GM19467 (cell line): ENCODE results near the gene MOB3B.

Experiments used
- ATAC-seq: cut with Tn5 transposase; IDR thresholded peaks from one replicate; pipeline ENCODE4 v1.9.1; 2021; ENCODE audit warnings: mild to moderate bottlenecking, moderate library complexity; ENCODE audit not compliant: unreplicated experiment

Gene MOB3B

DNA sequence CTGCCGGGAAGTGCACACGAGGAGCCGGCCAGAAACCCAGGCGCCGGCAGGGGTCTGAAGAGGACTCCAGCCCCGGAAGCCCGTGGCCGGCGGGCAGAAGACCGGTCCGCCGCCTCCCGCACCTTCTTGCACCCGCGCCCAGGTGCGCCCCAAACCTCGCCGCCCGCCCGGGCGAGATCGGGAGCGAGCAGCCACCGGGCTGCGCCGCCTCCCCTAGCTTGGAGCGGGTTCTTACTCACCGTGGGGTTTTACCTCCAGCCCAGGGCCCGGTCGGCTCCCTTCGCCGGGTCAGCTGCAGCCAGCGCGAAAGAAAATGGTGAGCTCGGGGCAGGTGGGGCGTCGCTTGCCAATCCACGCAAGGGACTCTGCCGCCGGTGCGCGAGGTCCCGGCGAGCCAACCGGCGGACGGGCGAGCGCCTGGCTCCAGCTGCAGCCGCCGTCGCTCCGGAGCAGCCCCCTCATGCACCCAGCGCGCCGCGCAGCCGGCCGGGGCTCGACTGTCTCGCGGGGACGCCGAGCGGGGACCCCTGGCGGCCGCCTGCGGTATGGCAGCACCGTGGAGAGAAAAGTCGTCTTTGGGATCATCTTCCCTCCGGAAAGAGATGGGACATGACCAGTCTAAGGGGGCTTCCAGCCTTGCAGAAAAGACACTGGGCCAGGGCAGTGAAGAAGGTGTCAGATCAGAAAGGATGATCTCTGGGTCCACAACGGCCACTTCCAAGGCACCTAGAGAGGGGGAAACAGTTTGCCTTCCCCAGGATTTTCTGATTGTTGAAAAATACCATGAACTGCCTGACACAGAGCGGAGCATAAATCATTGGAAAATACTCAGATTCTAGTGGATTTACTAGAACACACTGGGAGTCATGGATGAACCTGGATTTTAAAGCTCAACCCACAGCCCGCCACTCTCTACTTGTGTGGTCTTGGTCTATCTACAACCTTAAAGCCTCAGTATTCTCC lies at the start of gene MOB3B:
TSS of gene MOB3B (minus strand) at position 499 of the 963 bp plus-strand sequence. CDS start 74,264 bp downstream, outside the sequence.
- peak; percentile 69 for ATAC-seq

DNA sequence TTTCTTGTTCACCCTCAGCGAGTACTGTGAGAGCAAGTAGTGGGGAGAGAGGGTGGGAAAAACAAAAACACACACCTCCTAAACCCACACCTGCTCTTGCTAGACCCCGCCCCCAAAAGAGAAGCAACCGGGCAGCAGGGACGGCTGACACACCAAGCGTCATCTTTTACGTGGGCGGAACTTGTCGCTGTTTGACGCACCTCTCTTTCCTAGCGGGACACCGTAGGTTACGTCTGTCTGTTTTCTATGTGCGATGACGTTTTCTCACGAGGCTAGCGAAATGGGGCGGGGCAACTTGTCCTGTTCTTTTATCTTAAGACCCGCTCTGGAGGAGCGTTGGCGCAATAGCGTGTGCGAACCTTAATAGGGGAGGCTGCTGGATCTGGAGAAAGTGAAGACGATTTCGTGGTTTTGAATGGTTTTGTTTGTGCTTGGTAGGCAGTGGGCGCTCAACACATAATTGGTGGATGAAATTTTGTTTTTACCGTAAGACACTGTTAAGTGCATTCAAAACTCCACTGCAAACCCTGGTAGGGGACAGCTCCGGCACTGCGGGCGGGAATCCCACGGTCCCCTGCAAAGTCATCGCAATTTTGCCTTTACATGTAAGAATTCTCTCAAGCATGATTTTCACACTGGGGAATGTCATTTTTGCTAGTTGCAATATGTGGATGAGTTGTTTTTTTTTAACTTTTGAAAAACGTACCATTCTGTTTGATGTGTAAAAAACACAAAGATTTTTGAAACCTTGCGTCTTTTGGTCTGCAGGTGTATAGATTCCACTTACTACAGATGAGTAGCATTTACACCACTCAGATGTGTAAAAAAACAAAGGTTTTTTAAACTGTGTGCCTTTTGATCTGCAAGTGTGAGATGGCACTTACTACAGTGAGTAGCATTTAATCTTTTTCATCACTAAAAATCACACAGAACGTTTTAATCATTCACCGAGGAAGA lies 44.3 kb upstream of the MOB3B start:
- peak; percentile 88 for ATAC-seq

DNA sequence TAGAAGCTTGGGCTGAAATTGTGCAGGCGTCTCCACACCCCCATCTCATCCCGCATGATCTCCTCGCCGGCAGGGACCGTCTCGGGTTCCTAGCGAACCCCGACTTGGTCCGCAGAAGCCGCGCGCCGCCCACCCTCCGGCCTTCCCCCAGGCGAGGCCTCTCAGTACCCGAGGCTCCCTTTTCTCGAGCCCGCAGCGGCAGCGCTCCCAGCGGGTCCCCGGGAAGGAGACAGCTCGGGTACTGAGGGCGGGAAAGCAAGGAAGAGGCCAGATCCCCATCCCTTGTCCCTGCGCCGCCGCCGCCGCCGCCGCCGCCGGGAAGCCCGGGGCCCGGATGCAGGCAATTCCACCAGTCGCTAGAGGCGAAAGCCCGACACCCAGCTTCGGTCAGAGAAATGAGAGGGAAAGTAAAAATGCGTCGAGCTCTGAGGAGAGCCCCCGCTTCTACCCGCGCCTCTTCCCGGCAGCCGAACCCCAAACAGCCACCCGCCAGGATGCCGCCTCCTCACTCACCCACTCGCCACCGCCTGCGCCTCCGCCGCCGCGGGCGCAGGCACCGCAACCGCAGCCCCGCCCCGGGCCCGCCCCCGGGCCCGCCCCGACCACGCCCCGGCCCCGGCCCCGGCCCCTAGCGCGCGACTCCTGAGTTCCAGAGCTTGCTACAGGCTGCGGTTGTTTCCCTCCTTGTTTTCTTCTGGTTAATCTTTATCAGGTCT lies 43.5 kb upstream of the MOB3B start, which contains the start of gene C9orf72:
TSS of gene C9orf72 (minus strand) at position 564 of the 716 bp plus-strand sequence. CDS start 6,361 bp downstream, outside the sequence.
- ATAC-seq, result peak; percentile 67

DNA sequence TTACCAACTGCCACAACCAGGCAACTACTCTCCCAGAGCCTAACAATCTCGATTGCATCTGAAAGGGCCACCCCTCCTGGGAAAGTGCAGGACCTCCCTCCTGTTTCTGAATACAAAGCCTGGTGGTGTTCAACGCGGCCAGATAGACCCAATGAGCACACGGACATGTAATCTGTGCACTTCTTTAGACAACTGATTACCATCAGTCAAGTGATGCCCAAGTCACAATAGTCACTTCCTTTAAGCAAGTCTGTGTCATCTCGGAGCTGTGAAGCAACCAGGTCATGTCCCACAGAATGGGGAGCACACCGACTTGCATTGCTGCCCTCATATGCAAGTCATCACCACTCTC lies 42.9 kb upstream of the MOB3B start:
- ATAC-seq, result peak; percentile 22

DNA sequence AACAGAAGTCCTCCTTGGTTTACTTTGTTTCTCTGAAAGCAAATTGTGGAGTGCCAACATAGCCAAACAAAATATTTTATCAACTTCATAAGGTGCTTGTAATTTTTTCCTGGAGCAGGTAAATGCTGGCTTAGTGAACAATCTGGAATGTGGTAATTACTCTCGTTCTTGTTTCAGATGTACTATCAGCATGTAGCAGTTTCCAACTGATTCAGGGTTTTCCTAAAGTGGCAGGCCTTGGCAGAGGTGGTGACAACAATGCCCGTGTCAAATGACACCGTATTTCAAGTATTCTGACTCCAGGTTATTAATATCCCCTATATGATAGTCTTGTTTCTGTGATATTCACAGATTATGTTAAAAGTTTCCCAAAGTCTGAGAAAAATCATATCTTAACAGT lies 42.4 kb upstream of the MOB3B start:
- ATAC-seq, result no peak

DNA sequence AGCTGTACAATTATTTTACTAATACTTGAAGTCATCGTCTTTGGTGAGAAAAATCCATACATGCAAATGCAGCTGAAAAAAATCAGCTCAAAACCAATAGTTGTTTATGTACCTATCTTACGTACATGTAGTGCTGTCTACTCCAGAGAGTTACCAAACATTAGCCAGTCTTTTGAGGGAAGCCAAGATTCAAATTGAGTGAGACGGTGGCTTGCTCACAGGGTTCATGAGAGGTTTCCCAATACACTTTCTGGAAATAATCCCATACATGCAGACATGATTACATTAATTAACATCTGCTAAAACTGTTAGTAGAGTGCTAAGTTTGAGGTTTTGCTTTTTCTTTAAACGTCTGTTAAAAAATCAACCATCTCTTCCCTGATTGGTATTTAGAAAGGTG lies 41.4 kb upstream of the MOB3B start:
- ATAC-seq, result no peak

DNA sequence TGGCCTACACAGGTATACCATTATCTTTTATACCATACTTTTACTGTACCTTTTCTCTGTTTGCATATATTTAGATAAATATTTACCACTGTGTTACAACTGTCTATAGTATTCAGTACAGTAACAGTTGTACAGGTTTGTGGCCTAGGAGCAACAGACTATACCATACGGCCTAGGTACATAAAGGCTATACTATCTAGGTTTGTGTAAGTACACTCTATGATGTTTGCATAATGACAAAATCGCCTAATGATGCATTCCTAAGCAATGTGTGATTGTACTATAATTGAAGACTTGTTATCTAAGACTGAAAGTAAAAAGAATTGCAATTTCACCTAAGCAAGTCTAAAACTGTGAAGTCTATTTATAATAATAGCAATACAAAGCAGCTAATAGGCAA lies 39.8 kb upstream of the MOB3B start:
- no peak for ATAC-seq

DNA sequence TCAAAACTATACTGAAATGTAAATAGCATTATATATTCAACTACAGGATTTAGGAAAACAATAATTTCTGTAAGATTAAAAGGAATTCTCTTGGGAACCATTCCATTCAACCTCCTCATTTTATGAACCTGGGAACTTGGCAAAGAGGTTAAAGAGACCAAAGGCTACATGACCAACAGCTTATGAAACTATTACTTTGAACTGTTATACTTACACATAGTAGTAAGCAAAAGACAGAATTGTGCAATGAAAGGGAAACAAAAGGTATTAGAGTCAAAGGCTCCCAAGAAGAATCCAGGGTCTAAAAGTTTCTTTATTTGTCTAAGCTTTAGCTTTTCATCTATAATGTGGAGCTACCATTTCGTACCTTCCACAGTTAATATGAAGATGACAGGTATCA lies 36.5 kb upstream of the MOB3B start:
- no peak for ATAC-seq

DNA sequence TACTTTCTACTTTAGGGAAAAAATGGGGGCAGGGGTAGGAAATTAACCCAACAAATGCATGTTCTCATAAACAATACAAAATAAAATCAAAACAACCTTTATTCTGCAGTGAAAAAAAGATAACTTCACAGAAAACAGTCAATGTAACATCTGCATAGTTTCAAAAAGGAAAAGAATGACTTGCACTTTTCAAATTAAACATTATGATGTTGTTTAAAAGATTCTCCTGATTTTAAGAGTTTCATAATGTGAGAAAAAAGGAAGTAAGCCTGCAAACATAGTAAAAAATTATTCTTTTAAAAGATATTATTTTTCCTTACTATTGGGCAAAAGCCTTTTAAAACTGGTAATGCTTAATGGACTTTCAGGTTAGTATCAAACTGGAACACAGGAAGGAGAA lies 36.1 kb upstream of the MOB3B start:
- no peak for ATAC-seq

DNA sequence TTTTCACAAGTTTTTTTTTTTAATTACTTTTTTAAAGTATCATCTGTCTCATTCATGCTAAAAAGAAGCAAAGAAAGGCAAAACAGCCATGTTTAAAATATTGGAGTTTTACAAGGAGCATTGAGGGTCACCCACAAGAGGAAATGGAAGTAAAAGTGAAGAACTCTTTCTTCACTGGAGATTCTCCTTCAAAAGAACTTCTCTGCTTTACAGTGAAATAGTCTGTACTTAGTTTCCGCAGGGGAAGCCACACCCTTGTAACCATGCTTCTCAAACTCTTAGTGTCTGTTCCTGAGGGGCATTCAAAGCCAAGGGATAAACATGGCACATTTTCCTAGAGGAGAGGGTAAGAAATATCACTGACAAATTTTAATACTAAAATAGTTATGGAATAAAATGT lies 35.1 kb upstream of the MOB3B start:
- no peak for ATAC-seq

DNA sequence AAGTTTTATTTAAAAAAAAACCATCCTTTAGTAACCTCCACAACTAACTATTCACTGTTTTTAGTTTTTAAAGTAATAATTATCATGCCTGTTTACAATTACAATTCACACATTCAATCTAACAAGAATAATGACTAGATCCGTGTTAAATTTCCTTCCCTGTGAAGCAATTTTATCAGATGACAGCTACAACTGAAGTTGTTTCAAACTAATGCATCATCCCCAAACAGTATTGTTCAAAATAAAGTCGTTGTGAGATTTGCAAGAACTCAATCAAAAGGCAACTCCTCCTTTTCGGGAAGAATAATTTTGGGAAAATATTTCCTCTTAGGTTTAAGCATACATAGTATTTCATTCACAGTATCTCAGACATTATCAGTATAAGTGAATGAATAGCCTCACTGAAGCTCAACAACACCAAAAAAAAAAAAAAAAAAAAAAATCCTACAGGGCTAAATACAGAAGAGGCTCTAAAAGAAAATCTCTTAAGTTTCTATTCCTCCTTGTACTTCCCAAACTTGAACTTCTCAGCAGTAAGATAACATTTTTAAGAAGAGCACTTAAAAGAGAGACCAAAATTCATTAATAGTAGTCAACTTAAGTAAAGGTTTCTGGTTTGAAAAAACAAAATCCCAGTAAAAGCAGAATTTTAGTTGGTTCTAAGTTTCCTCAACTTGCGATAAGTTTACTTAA lies 34.3 kb upstream of the MOB3B start:
- no peak for ATAC-seq

DNA sequence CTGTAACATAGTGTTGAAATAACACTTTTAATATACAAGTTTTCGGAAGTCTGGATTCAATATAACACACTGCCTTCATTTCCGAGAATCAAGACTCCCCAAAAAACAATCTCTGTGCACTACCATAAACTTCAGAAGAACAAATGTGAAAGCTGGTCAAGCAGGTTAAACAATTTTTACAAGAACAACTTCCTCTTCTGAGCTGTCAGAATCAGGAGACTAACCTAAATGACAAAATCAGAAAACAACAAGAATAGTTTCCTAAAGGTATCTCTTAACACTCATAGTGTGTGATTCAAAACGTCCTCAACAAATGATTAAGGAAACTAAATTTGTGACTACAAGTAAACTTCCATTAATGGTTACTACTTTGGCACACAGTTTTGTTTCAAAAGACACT lies 32.1 kb upstream of the MOB3B start:
- ATAC-seq, result no peak

DNA sequence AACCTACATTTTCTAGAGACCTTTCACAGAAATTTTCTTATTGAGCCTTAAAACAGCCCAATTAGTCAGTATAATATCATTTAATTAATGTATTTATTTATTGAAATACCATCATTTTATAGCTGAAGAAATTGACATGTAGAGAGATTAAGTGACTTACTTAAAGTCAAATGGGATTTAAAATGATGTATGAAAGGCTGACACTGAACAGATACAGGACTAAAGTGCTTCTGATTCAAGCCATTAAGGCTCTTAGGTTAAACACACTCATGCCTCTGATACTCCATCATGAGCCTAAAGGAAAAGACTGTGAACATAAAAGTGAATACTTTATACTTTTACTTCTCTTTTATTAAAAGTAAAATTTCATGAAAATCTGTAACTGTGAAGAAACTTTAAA lies 30.8 kb upstream of the MOB3B start:
- ATAC-seq, result no peak

DNA sequence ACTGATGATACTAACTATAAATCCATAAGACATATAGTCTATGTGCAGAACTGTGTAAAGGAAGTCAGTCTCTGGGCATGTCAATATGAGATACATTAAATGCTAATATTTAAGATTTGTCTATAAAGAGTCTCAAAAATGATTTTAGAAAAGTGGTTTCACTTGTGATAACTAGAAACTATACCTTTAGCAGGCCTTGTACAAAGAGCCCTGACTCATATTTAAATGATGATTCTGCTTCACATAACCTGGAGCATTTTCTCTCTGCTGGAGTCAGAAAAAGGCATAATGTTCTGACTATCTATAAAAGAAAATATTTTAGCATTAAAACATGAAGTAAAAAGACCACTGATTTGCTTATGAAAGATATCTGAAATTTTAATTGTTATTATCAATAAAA lies 28.7 kb upstream of the MOB3B start:
- ATAC-seq, result no peak

DNA sequence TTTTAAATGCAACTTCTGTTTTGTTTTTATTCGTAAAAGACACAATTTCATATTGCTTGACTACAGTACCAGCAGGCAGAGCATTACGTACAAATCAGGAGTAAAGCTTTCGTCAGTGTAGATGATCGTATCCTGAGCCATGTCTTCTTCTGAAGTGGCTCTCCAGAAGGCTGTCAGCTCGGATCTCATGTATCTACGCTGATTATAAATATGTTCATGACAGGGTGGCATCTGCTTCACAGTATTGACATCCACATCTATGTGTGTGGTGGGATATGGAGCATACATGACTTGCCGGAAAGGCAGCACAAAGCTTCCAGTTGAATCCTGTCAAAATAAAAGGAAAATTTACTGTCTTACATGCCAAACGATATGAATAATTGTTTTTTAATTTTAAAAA lies 26.9 kb upstream of the MOB3B start:
- no peak for ATAC-seq

DNA sequence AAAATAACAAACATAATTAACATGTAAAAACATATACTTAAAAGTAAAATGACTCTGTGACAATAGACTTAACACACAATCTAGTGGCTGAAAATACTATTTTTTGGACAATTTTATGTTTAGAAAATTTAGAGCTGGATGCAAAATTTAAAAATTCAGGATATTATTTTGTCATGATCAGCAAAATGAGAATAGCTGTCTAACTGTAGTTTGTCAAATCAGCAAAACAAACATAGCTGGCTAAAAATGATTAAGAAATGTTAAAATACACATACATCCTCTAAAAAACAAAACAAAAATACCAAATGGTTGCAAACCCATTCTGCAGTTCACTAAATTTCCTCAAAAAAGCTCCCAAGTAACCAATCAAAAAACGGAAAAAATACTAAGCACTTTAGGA lies 25.1 kb upstream of the MOB3B start:
- no peak for ATAC-seq

DNA sequence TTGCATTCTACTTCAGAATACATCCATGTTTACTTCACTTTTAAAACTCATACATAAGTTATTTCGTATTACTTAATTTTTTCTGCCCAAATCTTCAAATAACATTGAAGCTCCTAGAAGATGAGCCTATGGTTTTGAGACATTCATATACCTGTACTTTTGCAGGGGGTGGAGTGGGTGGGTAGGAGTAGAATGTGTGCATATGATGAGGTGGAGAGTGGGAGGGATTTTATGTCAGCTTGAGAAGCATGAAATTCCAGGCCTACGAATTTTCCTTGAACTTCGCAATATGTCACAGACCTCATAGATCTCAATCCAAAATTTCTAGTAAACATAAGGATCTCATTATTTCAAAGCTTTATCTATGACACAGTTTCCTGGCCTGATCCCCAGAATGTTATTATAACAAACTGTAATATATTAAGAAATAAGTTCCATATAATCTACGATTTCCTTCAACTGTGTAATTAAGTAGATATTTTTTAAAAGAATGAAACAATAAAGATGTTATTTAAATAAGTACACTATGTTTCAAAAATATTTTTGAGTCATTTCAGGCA lies 19.7 kb upstream of the MOB3B start:
- no peak for ATAC-seq

DNA sequence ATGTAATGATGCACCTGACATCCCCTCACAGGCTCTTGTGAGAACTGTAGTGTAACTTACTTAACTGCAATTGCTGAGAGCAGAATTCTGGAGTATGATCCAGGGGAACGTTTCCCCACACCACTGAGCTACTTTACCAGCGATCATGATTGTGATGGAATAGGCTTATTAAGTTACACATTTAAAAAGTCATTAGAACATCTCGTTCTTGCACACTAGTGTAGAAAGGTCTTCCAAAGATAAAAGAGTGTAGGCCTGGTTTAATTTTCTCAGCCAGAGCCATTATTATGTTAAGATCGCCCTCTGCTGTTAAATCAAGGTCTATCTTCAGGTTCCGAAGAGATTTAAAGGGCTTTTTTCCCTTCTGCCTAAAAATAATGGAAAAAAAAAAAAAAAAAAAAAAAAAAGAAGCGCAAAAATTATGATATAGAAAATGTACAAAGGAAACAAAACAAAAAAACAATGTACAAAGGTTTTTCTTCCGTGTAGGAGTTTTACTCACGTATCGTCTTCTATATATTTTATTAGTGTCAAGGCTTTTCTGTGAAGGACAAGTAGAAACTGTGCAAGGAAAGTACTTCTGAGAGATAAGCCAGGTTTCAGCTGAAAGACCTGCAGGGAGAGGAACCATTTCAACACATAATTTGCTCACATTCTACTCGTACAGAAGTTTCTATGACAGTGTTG lies 18.6 kb upstream of the MOB3B start:
- ATAC-seq, result no peak

DNA sequence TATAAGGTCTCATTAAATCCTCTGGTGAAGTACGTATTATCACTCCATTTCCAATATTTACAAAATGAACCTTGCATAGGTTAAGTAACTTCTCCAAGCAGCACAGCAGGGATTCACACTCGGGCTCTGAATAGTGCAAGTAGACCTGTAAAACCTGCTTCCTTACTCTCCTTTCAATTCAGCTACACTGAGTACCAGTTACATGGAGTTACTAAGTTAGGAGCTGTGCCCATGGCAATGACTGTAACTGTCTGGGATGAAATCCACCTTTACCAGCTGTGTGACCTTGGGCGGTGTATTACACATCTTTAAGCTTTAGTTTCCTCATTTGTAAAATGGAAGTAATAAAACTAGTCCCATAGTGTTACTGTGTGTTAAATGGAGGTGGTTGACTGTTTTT lies 15.9 kb upstream of the MOB3B start:
- no peak for ATAC-seq
